ENCODE results near the gene CFAP410. TPM values are rescaled to one million over a fixed set of nuclear protein-coding genes. Genes with fewer than 3 reads are reported as not detected.

Gene CFAP410
- total RNA-seq, 1 experiment from 2014 or later: 16.5 TPM

- no peak for DNase-seq
- BruUV-seq (replicated peaks): no TSS peak
- no peak overlapping the region for H3K27ac Mint-ChIP-seq (ENCODE audit: unreplicated experiment)
- H3K4me3 ChIP-seq (ENCODE audit: low read depth, low read length): no peak overlapping the region
- ChIA-PET POLR2A (no interaction called here), CTCF (interaction anchor here (0.6 kb wide), 1 partner anchor 377 kb away, joined by 4 read pairs; no protein-coding TSS in a partner anchor)
- no peak overlapping the region for H3K4me3 Mint-ChIP-seq (ENCODE audit: unreplicated experiment)
- no peak for TF ChIP-seq CTCF (IDR thresholded peaks at IDR 0.05; ENCODE audit: insufficient read depth in 1 of 2, low read depth in 1 of 2, low read length in 1 of 2, severe bottlenecking in 1 of 2, unreplicated experiment in 1 of 2)
- H3K9me3 ChIP-seq: peaks cover 4% of the 10 kb centered on the region; the same call in 1 of the 2 replicates
- no peaks in the 10 kb centered on the region for H3K27me3 Mint-ChIP-seq (ENCODE audit: insufficient read depth, unreplicated experiment)
- intact Hi-C loops (cut with micrococcal nuclease; ENCODE audit: unreplicated experiment): no loop called here
- H3K4me1 ChIP-seq: no peaks in the 10 kb centered on the region
- no peaks in the 10 kb centered on the region for H3K27me3 ChIP-seq (replicated peaks; ENCODE audit: control insufficient read depth, insufficient read depth, low read length)
- no peaks in the 10 kb centered on the region for H3K9me3 Mint-ChIP-seq (ENCODE audit: unreplicated experiment)
- no peaks in the 10 kb centered on the region for H3K36me3 Mint-ChIP-seq (ENCODE audit: insufficient read depth, unreplicated experiment)
- H3K4me1 Mint-ChIP-seq (ENCODE audit: low read depth, unreplicated experiment): no peaks in the 10 kb centered on the region
- H3K36me3 ChIP-seq (ENCODE audit: control insufficient read depth, insufficient read depth, low read length): no peaks in the 10 kb centered on the region
Observed at GRCh38 chr21:44359396-44359795, 20.2 kb upstream of the CFAP410 start.

DNA sequence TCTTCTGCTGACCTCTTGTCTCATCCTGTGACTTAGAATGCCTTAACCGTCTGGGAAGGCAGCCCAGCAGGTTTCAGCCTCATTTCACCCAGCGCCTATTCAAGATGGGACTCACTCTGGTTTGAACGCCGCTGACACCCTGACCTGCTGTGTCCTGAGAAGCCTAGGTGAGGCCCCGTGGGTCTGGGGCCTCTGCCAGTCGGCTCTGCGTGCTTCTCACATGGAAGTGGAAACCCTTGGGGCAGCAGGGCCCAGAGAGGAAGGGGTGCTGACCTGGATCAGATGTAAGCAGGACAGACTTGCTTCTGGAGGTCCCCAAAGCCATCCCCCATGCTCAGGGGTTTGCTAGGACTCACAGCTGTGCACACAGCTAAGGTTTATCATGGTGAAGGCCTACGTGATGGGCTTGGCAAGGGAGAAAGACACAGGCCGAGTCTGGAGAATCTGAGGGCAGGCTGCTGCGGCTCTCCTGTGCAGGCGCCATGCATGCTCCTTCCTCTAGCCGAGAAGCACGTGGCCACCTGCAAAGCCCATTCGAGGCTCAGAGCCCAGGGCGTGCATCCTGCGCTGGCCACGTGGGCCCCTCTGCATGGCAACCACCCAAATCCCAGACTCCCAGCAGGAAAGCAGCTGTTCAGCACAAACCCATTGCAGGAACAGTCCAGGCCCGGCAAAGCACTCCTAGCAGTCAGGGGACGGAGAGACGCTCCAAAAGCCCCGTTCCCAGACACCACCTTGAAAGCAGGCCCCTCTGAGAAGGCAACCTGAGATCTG is 18.1 kb upstream of the CFAP410 start:
- no peaks in the 10 kb centered on the region for H3K27me3 ChIP-seq (replicated peaks; ENCODE audit: control insufficient read depth, insufficient read depth, low read length)
- Mint-ChIP-seq H3K4me3 (ENCODE audit: unreplicated experiment) (no peak overlapping the region), H3K4me1 (ENCODE audit: low read depth, unreplicated experiment) (no peaks in the 10 kb centered on the region), H3K27me3 (ENCODE audit: insufficient read depth, unreplicated experiment) (no peaks in the 10 kb centered on the region), H3K36me3 (ENCODE audit: insufficient read depth, unreplicated experiment) (no peaks in the 10 kb centered on the region), H3K27ac (ENCODE audit: unreplicated experiment) (no peak overlapping the region), H3K9me3 (ENCODE audit: unreplicated experiment) (no peaks in the 10 kb centered on the region)
- no peaks in the 10 kb centered on the region for H3K9me3 ChIP-seq
- H3K4me1 ChIP-seq: no peaks in the 10 kb centered on the region
- POLR2A ChIA-PET: no interaction called here
- no peak for TF ChIP-seq CTCF (IDR thresholded peaks at IDR 0.05; ENCODE audit: insufficient read depth in 1 of 2, low read depth in 1 of 2, low read length in 1 of 2, severe bottlenecking in 1 of 2, unreplicated experiment in 1 of 2)
- DNase-seq: no peak
- CTCF ChIA-PET: no interaction called here
- no peak overlapping the region for H3K4me3 ChIP-seq (ENCODE audit: low read depth, low read length)
- intact Hi-C loops (cut with micrococcal nuclease; ENCODE audit: unreplicated experiment): no loop called here
- H3K36me3 ChIP-seq (ENCODE audit: control insufficient read depth, insufficient read depth, low read length): no peaks in the 10 kb centered on the region
- BruUV-seq (replicated peaks): no TSS peak

DNA sequence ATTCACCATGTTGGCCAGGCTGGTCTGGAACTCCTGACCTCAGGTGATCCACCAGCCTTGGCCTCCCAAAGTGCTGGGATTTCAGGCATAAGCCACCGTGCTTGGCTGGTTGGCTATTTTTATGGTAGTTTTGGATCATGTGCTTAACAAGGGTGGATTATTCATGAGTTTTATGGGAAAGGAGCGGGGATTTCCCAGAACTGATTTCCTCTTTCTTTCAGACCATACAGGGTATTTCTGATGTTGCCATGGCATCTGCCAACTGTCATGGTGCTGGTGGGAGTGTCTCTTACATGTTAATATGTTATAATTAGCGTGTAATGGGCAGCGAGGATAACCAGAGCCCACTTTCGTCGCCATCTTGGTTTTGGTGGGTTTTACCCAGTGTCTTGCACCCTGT is 17.4 kb upstream of the CFAP410 start:
- Mint-ChIP-seq H3K4me3 (ENCODE audit: unreplicated experiment) (no peak overlapping the region), H3K27me3 (ENCODE audit: insufficient read depth, unreplicated experiment) (no peaks in the 10 kb centered on the region), H3K4me1 (ENCODE audit: low read depth, unreplicated experiment) (no peaks in the 10 kb centered on the region), H3K9me3 (ENCODE audit: unreplicated experiment) (no peaks in the 10 kb centered on the region), H3K27ac (ENCODE audit: unreplicated experiment) (no peak overlapping the region), H3K36me3 (ENCODE audit: insufficient read depth, unreplicated experiment) (no peaks in the 10 kb centered on the region)
- ChIA-PET CTCF (no interaction called here), POLR2A (no interaction called here)
- no peak for TF ChIP-seq CTCF (IDR thresholded peaks at IDR 0.05; ENCODE audit: insufficient read depth in 1 of 2, low read depth in 1 of 2, low read length in 1 of 2, severe bottlenecking in 1 of 2, unreplicated experiment in 1 of 2)
- no TSS peak for BruUV-seq (replicated peaks)
- no peaks in the 10 kb centered on the region for H3K9me3 ChIP-seq
- intact Hi-C loops (cut with micrococcal nuclease; ENCODE audit: unreplicated experiment): no loop called here
- H3K4me1 ChIP-seq: no peaks in the 10 kb centered on the region
- no peak for DNase-seq
- H3K4me3 ChIP-seq (ENCODE audit: low read depth, low read length): no peak overlapping the region
- H3K27me3 ChIP-seq (replicated peaks; ENCODE audit: control insufficient read depth, insufficient read depth, low read length): no peaks in the 10 kb centered on the region
- no peaks in the 10 kb centered on the region for H3K36me3 ChIP-seq (ENCODE audit: control insufficient read depth, insufficient read depth, low read length)

All from Caco-2 (cell line).